Heart left ventricle (tissue), 13 donors: ENCODE measurements around the gene ZNF12.
"Not testable (repeated sequence)": the region's sequence is repeated elsewhere in the genome, so short reads cannot be mapped to it uniquely, and the experiment has no call there.

Source experiments
- POLR2A ChIP-seq, 2 donors: fragments of 450-650 bp; IDR thresholded peaks; one replicate each; pipeline ENCODE4 v1.6.1; 2017; ENCODE audit warnings: antibody characterized with exemption in 2 of 2, mild to moderate bottlenecking in 2 of 2, moderate library complexity in 2 of 2
- TF ChIP-seq, protein P1 (sequence below), 12 donors: fragments of 200-600 bp; sonication (generic) in 4 of 12; IDR thresholded peaks; one replicate each; pipeline versions ENCODE4 v1.5.0 to v1.8.0; 2018 to 2022; ENCODE audit warnings: antibody characterized with exemption in 12 of 12, mild to moderate bottlenecking in 5 of 12
- donor health status: ischemic (EF 13 %, LVEDD 7.1; RV severe dilation, severe dysfunction).
- donor health status: DM: no; HTN: yes; CAD: no.
- donor health status: DM: no; HTN: no; CAD: no.
- donor health status: ischemic (EF 25% LVEDD 6.9; RV normal size, moderate dysfunction).
- donor health status: ischemic (EF 25% LVEDD 5.7; RV mildly dilated, moderate dysfunction).
- donor health status: ischemic (EF 35%, LVEDD 5.7; RV mildly dilated, moderate dysfunction).
- donor health status: nonischemic (EF 11% LVEDD 7.7; RV severe dilation, severe dysfunction).
- donor health status: DM: yes; HTN: yes; CAD: no.
- donor health status: PGD.
- donor health status: ischemic (EF 29% LVEDD 5.4; RV normal size, mild dysfunction).
- donor health status: nonischemic (EF 23%, LVEDD 6.1; RV moderate dilation, normal function).

DNA sequence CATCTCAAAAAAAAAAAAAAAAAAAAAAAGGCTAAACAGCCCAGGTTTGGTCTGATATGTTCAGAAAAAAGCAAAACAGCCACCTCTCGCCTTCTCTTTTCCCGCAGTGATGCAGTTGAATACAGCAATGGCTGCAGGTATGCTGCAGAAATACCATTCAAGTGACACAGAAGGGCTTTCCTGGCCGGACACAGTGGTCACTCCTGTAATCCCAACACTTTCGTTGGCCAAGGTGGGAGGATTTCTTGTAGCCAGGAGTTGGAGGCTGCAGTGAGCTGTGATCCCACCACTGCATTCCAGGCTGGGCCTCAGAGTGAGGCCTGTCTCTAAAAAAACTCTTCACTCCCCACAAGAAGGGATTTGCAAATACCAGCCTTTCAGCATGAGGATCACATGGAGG, 17.6 kb upstream of the ZNF12 start:
- TF ChIP-seq, protein P1, sequence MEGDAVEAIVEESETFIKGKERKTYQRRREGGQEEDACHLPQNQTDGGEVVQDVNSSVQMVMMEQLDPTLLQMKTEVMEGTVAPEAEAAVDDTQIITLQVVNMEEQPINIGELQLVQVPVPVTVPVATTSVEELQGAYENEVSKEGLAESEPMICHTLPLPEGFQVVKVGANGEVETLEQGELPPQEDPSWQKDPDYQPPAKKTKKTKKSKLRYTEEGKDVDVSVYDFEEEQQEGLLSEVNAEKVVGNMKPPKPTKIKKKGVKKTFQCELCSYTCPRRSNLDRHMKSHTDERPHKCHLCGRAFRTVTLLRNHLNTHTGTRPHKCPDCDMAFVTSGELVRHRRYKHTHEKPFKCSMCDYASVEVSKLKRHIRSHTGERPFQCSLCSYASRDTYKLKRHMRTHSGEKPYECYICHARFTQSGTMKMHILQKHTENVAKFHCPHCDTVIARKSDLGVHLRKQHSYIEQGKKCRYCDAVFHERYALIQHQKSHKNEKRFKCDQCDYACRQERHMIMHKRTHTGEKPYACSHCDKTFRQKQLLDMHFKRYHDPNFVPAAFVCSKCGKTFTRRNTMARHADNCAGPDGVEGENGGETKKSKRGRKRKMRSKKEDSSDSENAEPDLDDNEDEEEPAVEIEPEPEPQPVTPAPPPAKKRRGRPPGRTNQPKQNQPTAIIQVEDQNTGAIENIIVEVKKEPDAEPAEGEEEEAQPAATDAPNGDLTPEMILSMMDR (IDR thresholded peaks at IDR 0.05): not testable (repeated sequence)
- not testable (repeated sequence) for TF ChIP-seq POLR2A (IDR thresholded peaks at IDR 0.05)
